ENCODE results near the gene VAMP7. TPM values are rescaled to one million over a fixed set of nuclear protein-coding genes. Genes with fewer than 3 reads are reported as not detected.

VAMP7 gene
- total and polyA plus RNA-seq, 10 donors, result 15.2 to 53.2 (median 33.1) TPM

GRCh38 chrX:155889328-155889727 lies 8.2 kb downstream of the VAMP7 start:
- intact Hi-C loops (cut with DNase I; ENCODE audit: low total_unique reads), result no loop called here
- H3K27ac ChIP-seq, result no peak overlapping the region
- 52 to 67% (median 60%) methylated on average over 4 of the region's 4 CpGs for WGBS, 5 donors
- no peak for DNase-seq
- H3K36me3 ChIP-seq, result peaks cover 0 to 50% (median 4%) of the 10 kb centered on the region in 6 donors
- no peak overlapping the region for H3K4me3 ChIP-seq
- peaks cover 0 to 54% (median 0%) of the 10 kb centered on the region in 6 donors for H3K4me1 ChIP-seq
- H3K27me3 ChIP-seq (replicated peaks in 1 of 7), result no peaks in the 10 kb centered on the region
- H3K9me3 ChIP-seq, result peaks cover 0 to 11% (median 0%) of the 10 kb centered on the region in 8 donors
- TF ChIP-seq POLR2A (IDR thresholded peaks at IDR 0.05) (no peak), POLR2AphosphoS5 (IDR thresholded peaks at IDR 0.05) (no peak), CTCF (IDR thresholded peaks at IDR 0.05 in 8 of 11, conservative IDR thresholded peaks at IDR 0.05 in 3 of 11) (no peak)

GRCh38 chrX:155891446-155892210 lies 10.5 kb downstream of the VAMP7 start:
- peaks cover 0 to 69% (median 9%) of the 10 kb centered on the region in 6 donors for H3K36me3 ChIP-seq
- no peak overlapping the region for H3K27ac ChIP-seq
- H3K4me1 ChIP-seq, result peaks cover 0 to 33% (median 0%) of the 10 kb centered on the region in 6 donors
- peaks cover 0 to 15% (median 0%) of the 10 kb centered on the region in 8 donors for H3K9me3 ChIP-seq
- no peaks in the 10 kb centered on the region for H3K27me3 ChIP-seq (replicated peaks in 1 of 7)
- no peak for DNase-seq
- H3K4me3 ChIP-seq, result no peak overlapping the region
- no peak for TF ChIP-seq POLR2AphosphoS5 (IDR thresholded peaks at IDR 0.05)
- TF ChIP-seq POLR2A (IDR thresholded peaks at IDR 0.05), result no peak
- no peak for TF ChIP-seq CTCF (IDR thresholded peaks at IDR 0.05 in 8 of 11, conservative IDR thresholded peaks at IDR 0.05 in 3 of 11)
- intact Hi-C loops (cut with DNase I; ENCODE audit: low total_unique reads), result no loop called here
- WGBS, 5 donors, result 59 to 73% (median 63%) methylated on average over 3 of the region's 3 CpGs

- no peak overlapping the region for H3K27ac ChIP-seq
- H3K4me3 ChIP-seq, result no peak overlapping the region
- peaks cover 0 to 14% (median 0%) of the 10 kb centered on the region in 6 donors for H3K4me1 ChIP-seq
- H3K9me3 ChIP-seq, result peaks cover 0 to 15% (median 0%) of the 10 kb centered on the region in 8 donors
- peaks cover 0 to 87% (median 12%) of the 10 kb centered on the region in 6 donors for H3K36me3 ChIP-seq
- H3K27me3 ChIP-seq (replicated peaks in 1 of 7), result no peaks in the 10 kb centered on the region
- intact Hi-C loops (cut with DNase I; ENCODE audit: low total_unique reads), result no loop called here
- TF ChIP-seq CTCF (IDR thresholded peaks at IDR 0.05 in 8 of 11, conservative IDR thresholded peaks at IDR 0.05 in 3 of 11), result no peak
- TF ChIP-seq POLR2A (IDR thresholded peaks at IDR 0.05), result no peak
- TF ChIP-seq POLR2AphosphoS5 (IDR thresholded peaks at IDR 0.05), result no peak
- DNase-seq, result no peak
- 43 to 61% (median 46%) methylated on average over 3 of the region's 3 CpGs for WGBS, 5 donors
Observed at GRCh38 chrX:155893521-155893920, 12.4 kb downstream of the VAMP7 start.

GRCh38 chrX:155896512-155896911 lies 15.4 kb downstream of the VAMP7 start:
- H3K4me1 ChIP-seq, result peaks cover 0 to 3% (median 0%) of the 10 kb centered on the region in 6 donors
- no peak for TF ChIP-seq POLR2AphosphoS5 (IDR thresholded peaks at IDR 0.05)
- TF ChIP-seq POLR2A (IDR thresholded peaks at IDR 0.05), result no peak
- TF ChIP-seq CTCF (IDR thresholded peaks at IDR 0.05 in 8 of 11, conservative IDR thresholded peaks at IDR 0.05 in 3 of 11), result no peak
- intact Hi-C loops (cut with DNase I; ENCODE audit: low total_unique reads), result no loop called here
- H3K27ac ChIP-seq, result no peak overlapping the region
- DNase-seq, result no peak
- H3K36me3 ChIP-seq, result peaks cover 0 to 98% (median 18%) of the 10 kb centered on the region in 6 donors
- H3K9me3 ChIP-seq, result peaks cover 0 to 15% (median 0%) of the 10 kb centered on the region in 8 donors
- 74 to 90% (median 79%) methylated on average over 4 of the region's 4 CpGs for WGBS, 5 donors
- H3K4me3 ChIP-seq, result no peak overlapping the region
- no peaks in the 10 kb centered on the region for H3K27me3 ChIP-seq (replicated peaks in 1 of 7)

Data from spleen (tissue), 11 donors.